Endothelial cell of umbilical vein (primary cell): ENCODE results near the gene MBLAC1. TPM values are rescaled to one million over a fixed set of nuclear protein-coding genes. Genes with fewer than 3 reads are reported as not detected.

ENCODE experiments used
- BruUV-seq: library from RNA; stranded (reverse); fragments of 400-500 nt; replicated peaks from 2 replicates; lab custom pipeline; 2021; lab: Mats Ljungman, UMichigan
- CTCF ChIA-PET: fragments of 300-600, 350-600 bp; sonication (Branson Sonifier 250); formaldehyde crosslinking; loops from one replicate; lab custom pipeline; 2021; ENCODE audit warnings: antibody characterized with exemption, inconsistent platforms; lab: Charles Lee
- POLR2A ChIA-PET: fragments of 300-600, 350-600 bp; sonication (Branson Sonifier 250); formaldehyde crosslinking; loops from one replicate; lab custom pipeline; 2021; ENCODE audit warnings: antibody characterized with exemption, inconsistent platforms; lab: Charles Lee
- DNase-seq: peaks from one replicate; pipeline ENCODE4 v3.0.0-alpha.2; 2011; ENCODE audit warnings: low read depth, low spot score
- FAIRE-seq: peaks from 2 replicates; lab custom pipeline; 2011; peaks lifted over from hg19 to GRCh38; lab: Jason Lieb, UNC
- H2AFZ ChIP-seq: 2 replicates; pipeline ENCODE4 v1.6.0; 2012; ENCODE audit warnings: low read depth, low read length, control low read depth, inconsistent platforms
- H3K27ac ChIP-seq: 2 replicates; pipeline ENCODE4 v1.5.1; 2011; ENCODE audit warnings: low read depth, mild to moderate bottlenecking, control low read depth, low read length, moderate library complexity; ENCODE audit not compliant: insufficient read depth
- H3K27me3 ChIP-seq, 2 experiments: 2 replicates each; pipeline versions ENCODE4 v1.6.0 to v1.6.1; 2011; ENCODE audit warnings: low read length in 2 of 2, mixed read lengths in 1 of 2; ENCODE audit not compliant: control insufficient read depth in 2 of 2, insufficient read depth in 2 of 2
- H3K36me3 ChIP-seq, 2 experiments: 2 replicates in 1 of 2; 3 replicates in 1 of 2; pipeline ENCODE4 v1.5.1; 2011; ENCODE audit warnings: low read length in 2 of 2, mild to moderate bottlenecking in 1 of 2, moderate library complexity in 1 of 2; ENCODE audit not compliant: control insufficient read depth in 2 of 2, insufficient read depth in 2 of 2; ENCODE audit errors: extremely low read depth in 1 of 2
- H3K4me1 ChIP-seq: 3 replicates; pipeline ENCODE4 v1.5.1; 2011; ENCODE audit warnings: mild to moderate bottlenecking, low read length; ENCODE audit not compliant: control insufficient read depth, insufficient read depth; ENCODE audit errors: extremely low read depth
- H3K4me2 ChIP-seq: 2 replicates; pipeline ENCODE4 v1.6.1; 2011; ENCODE audit warnings: low read length, control low read depth, mixed read lengths; ENCODE audit not compliant: insufficient read depth
- H3K4me3 ChIP-seq, 3 experiments: fragments of 200-600 bp in 1 of 3; sonication (generic), shearing (Covaris generic) in 1 of 3; replicated peaks in 1 of 3; 2 replicates each; pipeline ENCODE4 v1.5.1; 2011 to 2016; ENCODE audit warnings: control low read depth in 3 of 3, low read length in 3 of 3, mild to moderate bottlenecking in 2 of 3, inconsistent platforms in 1 of 3, low read depth in 1 of 3, moderate library complexity in 1 of 3; ENCODE audit not compliant: insufficient read depth in 1 of 3
- H3K79me2 ChIP-seq: 2 replicates; pipeline ENCODE4 v1.6.0; 2012; ENCODE audit warnings: low read length, inconsistent platforms; ENCODE audit not compliant: control insufficient read depth, insufficient read depth
- H3K9ac ChIP-seq: replicated peaks from 2 replicates; pipeline ENCODE3; 2011; ENCODE audit warnings: low read length, control low read depth; ENCODE audit not compliant: insufficient read depth; ENCODE audit errors: extremely low read depth
- H3K9me1 ChIP-seq: replicated peaks from 3 replicates; pipeline ENCODE4 v1.6.0; 2011; ENCODE audit warnings: mild to moderate bottlenecking, low read length; ENCODE audit not compliant: control insufficient read depth, insufficient read depth; ENCODE audit errors: extremely low read depth
- H3K9me3 ChIP-seq: replicated peaks from 2 replicates; pipeline ENCODE4 v1.5.1; 2012; ENCODE audit warnings: low read length, inconsistent platforms; ENCODE audit not compliant: control insufficient read depth, insufficient read depth
- H4K20me1 ChIP-seq: replicated peaks from 2 replicates; pipeline ENCODE3; 2011; ENCODE audit warnings: mild to moderate bottlenecking, low read length; ENCODE audit not compliant: control insufficient read depth, insufficient read depth; ENCODE audit errors: extremely low read depth
- CTCF ChIP-seq, 2 donors: IDR thresholded peaks; 1 replicate in 1 of 2; 2 replicates in 1 of 2; pipeline ENCODE4 v1.5.1; 2011; ENCODE audit warnings: low read length in 2 of 2, mild to moderate bottlenecking in 2 of 2, moderate library complexity in 2 of 2, control low read depth in 1 of 2, inconsistent platforms in 1 of 2, low read depth in 1 of 2; ENCODE audit not compliant: insufficient read depth in 1 of 2; ENCODE audit errors: extremely low read depth in 1 of 2
- EZH2 ChIP-seq: IDR thresholded peaks from 2 replicates; pipeline ENCODE4 v1.6.1; 2012; ENCODE audit warnings: borderline replicate concordance, low read depth, mild to moderate bottlenecking, moderate library complexity, low read length, inconsistent platforms; ENCODE audit not compliant: severe bottlenecking
- FOS ChIP-seq: IDR thresholded peaks from 2 replicates; pipeline ENCODE4 v1.6.1; 2011; ENCODE audit warnings: mild to moderate bottlenecking, low read length, moderate library complexity, borderline replicate concordance; ENCODE audit not compliant: insufficient read depth
- GATA2 ChIP-seq: IDR thresholded peaks from 2 replicates; pipeline ENCODE4 v1.7.0; 2011; ENCODE audit warnings: low read depth, mild to moderate bottlenecking, moderate library complexity, mixed read lengths, low read length; ENCODE audit not compliant: insufficient read length, insufficient read depth
- JUN ChIP-seq: IDR thresholded peaks from 2 replicates; pipeline ENCODE4 v1.6.1; 2011; ENCODE audit warnings: borderline replicate concordance, low read depth; ENCODE audit not compliant: insufficient read length, insufficient read depth
- MAX ChIP-seq: IDR thresholded peaks from 2 replicates; pipeline ENCODE4 v1.6.1; 2011; ENCODE audit not compliant: insufficient read depth, insufficient read length
- MYC ChIP-seq: IDR thresholded peaks from one replicate; pipeline ENCODE4 v1.6.1; 2011; ENCODE audit warnings: mild to moderate bottlenecking, low read depth, low read length
- POLR2A ChIP-seq: IDR thresholded peaks from 2 replicates; pipeline ENCODE4 v1.6.1; 2012; ENCODE audit warnings: low read depth, mild to moderate bottlenecking, control low read depth, low read length
- POLR2AphosphoS5 ChIP-seq: IDR thresholded peaks from 2 replicates; pipeline ENCODE4 v1.6.1; 2012; ENCODE audit warnings: low read depth, mild to moderate bottlenecking, control low read depth, low read length, moderate library complexity; ENCODE audit not compliant: insufficient read depth
- dilution Hi-C: fragments of 300-500 bp; cut with MboI; formaldehyde crosslinking; loops from one replicate; pipeline ENCODE4 v1.15.0; 2019; ENCODE audit warnings: low sequenced_read_pairs; ENCODE audit not compliant: extremely low pct_ligation_motif_present
- intact Hi-C: fragments of 100-400 bp; cut with micrococcal nuclease; formaldehyde crosslinking; loops from one replicate; pipeline ENCODE4 v1.10.0; 2022
- polyA plus RNA-seq, 4 experiments: library from polyadenylated mRNA; depleted of rRNA in 3 of 4; stranded (reverse) in 3 of 4; unstranded in 1 of 4; fragments of >200 nt; gene quantifications; 2 replicates each; pipeline versions ENCODE4 v1.2.1 to v1.2.3, GENCODE V29; 2011 to 2012; ENCODE audit warnings: missing spikeins in 1 of 4
- total RNA-seq: library from RNA; stranded (reverse); gene quantifications from 2 replicates; pipeline ENCODE4 v1.2.3, GENCODE V29; 2021

Gene MBLAC1
- total and polyA plus RNA-seq, 2 donors (not counting 3 experiments of a cell fraction or from before 2014, with no cell fraction given): 1.8 to 2.1 TPM

- intact Hi-C loops (no loop called here), dilution Hi-C loops (no loop called here)
- Histone ChIP-seq H3K27ac (no peak overlapping the region), H3K79me2 (no peaks in the 10 kb centered on the region), H3K36me3 (peaks cover 0 to 3% of the 10 kb centered on the region in 2 experiments), H3K4me2 (no peak overlapping the region), H3K9ac (no peak overlapping the region), H3K9me1 (no peaks in the 10 kb centered on the region), H3K4me1 (peaks cover 14% of the 10 kb centered on the region), H4K20me1 (no peaks in the 10 kb centered on the region), H3K4me3 (no peak overlapping the region), H3K27me3 (peaks cover 4 to 15% of the 10 kb centered on the region in 2 experiments), H3K9me3 (no peaks in the 10 kb centered on the region), H2AFZ (no peak overlapping the region)
- FAIRE-seq: no peak
- TF ChIP-seq POLR2A (no peak), EZH2 (no peak), MYC (no peak), GATA2 (no peak), CTCF (IDR thresholded peaks at IDR 0.05; ENCODE audit: extremely low read depth in 1 of 2, insufficient read depth in 1 of 2, low read depth in 1 of 2, low read length in 2 of 2) (no peak), JUN (no peak), FOS (no peak), POLR2AphosphoS5 (no peak), MAX (no peak)
- no peak for DNase-seq
- CTCF ChIA-PET: interaction anchor here (1.1 to 4.4 kb wide), 4 partner anchors 8 to 21 kb away, joined by 3 to 17 read pairs (median 6); partner anchors contain the start of genes GPC2 and STAG3
- POLR2A ChIA-PET: interaction anchor here (0.7 kb wide), 1 partner anchor 38 kb away, joined by 5 read pairs; no protein-coding TSS in a partner anchor
- BruUV-seq: no TSS peak
These were observed 42.5 kb downstream of the MBLAC1 start for GRCh38 chr7:100169147-100169850.
